ENCODE results near the gene HECW1.

Gene HECW1

GRCh38 chr7:43151076-43151475, 38.6 kb downstream of the HECW1 start:
- H3K27ac ChIP-seq, result no peak overlapping the region
- TF ChIP-seq CTCF (conservative IDR thresholded peaks at IDR 0.05), result no peak

GRCh38 chr7:43152696-43153095, 40.2 kb downstream of the HECW1 start:
- H3K27ac ChIP-seq, result no peak overlapping the region
- no peak for TF ChIP-seq CTCF (conservative IDR thresholded peaks at IDR 0.05)

GRCh38 chr7:43155636-43156035, 43.2 kb downstream of the HECW1 start:
- no peak overlapping the region for H3K27ac ChIP-seq
- TF ChIP-seq CTCF (conservative IDR thresholded peaks at IDR 0.05), result no peak

- no peak for TF ChIP-seq CTCF (conservative IDR thresholded peaks at IDR 0.05)
- H3K27ac ChIP-seq, result no peak overlapping the region
Measured at GRCh38 chr7:43163885-43164284, 51.4 kb downstream of the HECW1 start.

- no peak overlapping the region for H3K27ac ChIP-seq
- TF ChIP-seq CTCF (conservative IDR thresholded peaks at IDR 0.05), result no peak
Measured at GRCh38 chr7:43164757-43165156, 52.3 kb downstream of the HECW1 start.

GRCh38 chr7:43166686-43167085, 54.2 kb downstream of the HECW1 start:
- no peak for TF ChIP-seq CTCF (conservative IDR thresholded peaks at IDR 0.05)

GRCh38 chr7:43169076-43169475, 56.6 kb downstream of the HECW1 start:
- no peak overlapping the region for H3K27ac ChIP-seq
- TF ChIP-seq CTCF (conservative IDR thresholded peaks at IDR 0.05), result no peak

More at GRCh38 chr7:43166686-43167085, 54.2 kb downstream of the HECW1 start:
- no peak overlapping the region for H3K27ac ChIP-seq

- TF ChIP-seq CTCF (conservative IDR thresholded peaks at IDR 0.05), result no peak
- H3K27ac ChIP-seq, result no peak overlapping the region
Measured at GRCh38 chr7:43170571-43170970, 58.1 kb downstream of the HECW1 start.

Data from VCaP (cell line).